SK-N-MC (cell line): ENCODE results near the gene DNAJA3.

Experiments
- FOXP2 ChIP-seq: optimal IDR thresholded peaks from 2 replicates; pipeline ENCODE3; 2011; ENCODE audit warnings: mild to moderate bottlenecking, moderate library complexity; ENCODE audit not compliant: insufficient read depth; ENCODE audit errors: extremely low read length, control extremely low read depth
- POLR2AphosphoS5 ChIP-seq: IDR thresholded peaks from 2 replicates; pipeline ENCODE4 v1.6.1; 2012; ENCODE audit warnings: mild to moderate bottlenecking, low read depth, low read length, borderline replicate concordance

GRCh38 chr16:4378999-4379690 is 46.5 kb upstream of the DNAJA3 start:
- TF ChIP-seq POLR2AphosphoS5 = no peak
- TF ChIP-seq FOXP2 = no peak
